SU-DHL-6 (cell line): ENCODE measurements around the gene DQX1.

Experiments used
- EZH2phosphoT487 ChIP-seq: fragments of 200-600 bp; sonication (generic), shearing (Covaris generic); conservative IDR thresholded peaks from 2 replicates; pipeline ENCODE4 v1.6.1; 2018; ENCODE audit warnings: mild to moderate bottlenecking, antibody characterized with exemption, low read length, moderate library complexity, mixed read lengths
- TF ChIP-seq, protein P1 (sequence below): fragments of 200-600 bp; sonication (generic); IDR thresholded peaks from one replicate; pipeline ENCODE4 v1.5.1; 2017; ENCODE audit warnings: antibody characterized with exemption, mild to moderate bottlenecking, low read length, moderate library complexity; ENCODE audit not compliant: insufficient read depth, poor library complexity, severe bottlenecking

DNA sequence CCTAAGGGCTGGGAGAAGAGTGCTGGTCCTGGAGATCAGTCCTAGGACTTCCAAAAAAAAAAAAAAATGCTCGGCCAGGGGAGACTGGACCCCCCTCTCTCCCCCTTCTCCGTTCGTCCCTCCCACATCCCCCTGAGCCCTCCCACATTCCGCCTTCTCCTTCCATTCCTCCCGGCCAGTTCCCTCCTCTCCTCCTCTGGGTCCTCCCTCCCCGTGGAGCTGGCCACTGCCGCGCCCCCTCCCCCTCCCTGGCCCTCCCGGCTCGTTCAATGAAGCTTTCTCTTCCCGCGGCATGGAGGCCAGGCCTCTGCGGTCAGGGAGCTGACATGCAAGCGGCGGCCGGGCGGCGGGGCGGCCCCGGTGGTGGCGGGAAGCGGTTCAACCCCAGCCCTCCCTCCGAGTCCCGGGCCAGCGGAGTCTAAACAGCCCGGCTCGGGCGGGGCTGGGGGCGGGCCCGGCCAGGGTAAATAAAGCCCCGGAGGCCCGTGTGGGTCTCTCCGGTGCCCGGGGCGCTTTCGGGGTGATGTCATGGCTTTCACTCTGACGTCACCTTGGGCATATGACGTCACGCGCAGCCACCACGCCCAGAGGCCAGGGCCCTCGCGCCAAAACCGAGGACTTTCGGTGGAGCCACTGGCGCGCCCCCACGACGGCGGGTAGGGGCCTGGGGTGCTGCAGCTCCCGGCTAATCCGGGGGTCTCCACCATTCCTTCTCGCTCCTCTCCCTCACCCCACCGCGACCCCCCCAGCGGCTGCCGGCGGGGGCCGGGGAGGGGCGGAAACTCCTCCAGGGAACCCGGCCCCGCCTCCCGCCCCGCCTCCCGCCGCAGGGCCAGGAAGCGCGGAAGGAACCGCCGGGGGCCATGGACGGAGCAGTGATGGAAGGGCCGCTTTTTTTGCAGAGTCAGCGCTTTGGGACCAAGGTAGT lies 28.1 kb upstream of the DQX1 start, which contains the start of the genes DOK1 and LOXL3:
- TF ChIP-seq, protein P1, sequence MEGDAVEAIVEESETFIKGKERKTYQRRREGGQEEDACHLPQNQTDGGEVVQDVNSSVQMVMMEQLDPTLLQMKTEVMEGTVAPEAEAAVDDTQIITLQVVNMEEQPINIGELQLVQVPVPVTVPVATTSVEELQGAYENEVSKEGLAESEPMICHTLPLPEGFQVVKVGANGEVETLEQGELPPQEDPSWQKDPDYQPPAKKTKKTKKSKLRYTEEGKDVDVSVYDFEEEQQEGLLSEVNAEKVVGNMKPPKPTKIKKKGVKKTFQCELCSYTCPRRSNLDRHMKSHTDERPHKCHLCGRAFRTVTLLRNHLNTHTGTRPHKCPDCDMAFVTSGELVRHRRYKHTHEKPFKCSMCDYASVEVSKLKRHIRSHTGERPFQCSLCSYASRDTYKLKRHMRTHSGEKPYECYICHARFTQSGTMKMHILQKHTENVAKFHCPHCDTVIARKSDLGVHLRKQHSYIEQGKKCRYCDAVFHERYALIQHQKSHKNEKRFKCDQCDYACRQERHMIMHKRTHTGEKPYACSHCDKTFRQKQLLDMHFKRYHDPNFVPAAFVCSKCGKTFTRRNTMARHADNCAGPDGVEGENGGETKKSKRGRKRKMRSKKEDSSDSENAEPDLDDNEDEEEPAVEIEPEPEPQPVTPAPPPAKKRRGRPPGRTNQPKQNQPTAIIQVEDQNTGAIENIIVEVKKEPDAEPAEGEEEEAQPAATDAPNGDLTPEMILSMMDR = no peak
- no peak for TF ChIP-seq EZH2phosphoT487
